ENCODE data around the gene CBR1. TPM values are rescaled to one million over a fixed set of nuclear protein-coding genes. Genes with fewer than 3 reads are reported as not detected.

CBR1 gene
- total and polyA plus RNA-seq, 9 donors, result 10.9 to 27.6 (median 26.1) TPM

DNA sequence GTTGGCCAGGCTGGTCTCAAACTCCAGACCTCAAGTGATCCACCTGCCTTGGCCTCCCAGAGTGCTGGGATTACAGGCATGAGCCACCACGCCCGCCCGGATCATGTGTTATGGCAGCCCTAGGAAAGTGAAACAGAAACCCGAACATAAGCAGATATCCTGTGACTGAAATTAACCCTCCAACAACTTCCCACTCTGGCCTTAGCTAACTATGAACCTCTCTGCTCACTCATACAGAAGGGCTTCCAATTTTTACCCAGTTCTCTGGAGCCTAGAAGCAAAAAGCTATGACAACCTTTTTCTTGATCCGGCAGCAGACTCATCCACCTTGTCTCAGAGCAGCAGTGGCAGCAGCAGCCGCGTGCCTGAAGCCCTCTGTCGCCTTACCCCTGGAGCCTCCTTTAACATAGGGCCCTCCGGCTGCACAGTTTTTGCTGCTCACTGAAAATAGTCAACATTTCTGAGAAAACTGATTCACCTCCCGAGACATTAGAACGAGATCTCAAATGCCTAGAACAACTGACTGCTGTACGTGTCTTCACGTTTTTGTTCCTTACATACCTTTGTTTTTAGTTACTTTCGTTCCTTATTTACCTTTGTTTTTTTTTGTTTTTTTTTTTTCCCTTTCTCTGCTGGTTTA lies 9.3 kb downstream of the CBR1 start:
- DNase-seq, result peak; percentile 34
- no peaks in the 10 kb centered on the region for H3K36me3 ChIP-seq (ENCODE audit: control insufficient read depth, insufficient read depth, low read length)
- H3K4me1 ChIP-seq (ENCODE audit: control insufficient read depth, insufficient read depth, low read length), result peaks cover 3% of the 10 kb centered on the region
- H3K27ac ChIP-seq (ENCODE audit: low read length), result no peak overlapping the region
- H3K4me3 ChIP-seq (ENCODE audit: low read length), result no peak overlapping the region
- WGBS (ENCODE audit: insufficient coverage), result 67% methylated on average over 13 of the region's 14 CpGs
- H3K9me3 ChIP-seq (replicated peaks; ENCODE audit: control insufficient read depth, low read depth, low read length), result peaks cover 2% of the 10 kb centered on the region
- peaks cover 2% of the 10 kb centered on the region for H3K27me3 ChIP-seq (ENCODE audit: control insufficient read depth, insufficient read depth, low read length)

- H3K9me3 ChIP-seq (replicated peaks; ENCODE audit: control insufficient read depth, low read depth, low read length), result peaks cover 2% of the 10 kb centered on the region
- H3K4me1 ChIP-seq (ENCODE audit: control insufficient read depth, insufficient read depth, low read length), result peaks cover 3% of the 10 kb centered on the region
- H3K27me3 ChIP-seq (ENCODE audit: control insufficient read depth, insufficient read depth, low read length), result peaks cover 2% of the 10 kb centered on the region
- no peak for DNase-seq
- H3K4me3 ChIP-seq (ENCODE audit: low read length), result no peak overlapping the region
- H3K27ac ChIP-seq (ENCODE audit: low read length), result no peak overlapping the region
- 63% methylated on average over 3 of the region's 8 CpGs for WGBS (ENCODE audit: insufficient coverage)
- no peaks in the 10 kb centered on the region for H3K36me3 ChIP-seq (ENCODE audit: control insufficient read depth, insufficient read depth, low read length)
Observed at GRCh38 chr21:36079671-36080070, 9.8 kb downstream of the CBR1 start.

- peaks cover 3% of the 10 kb centered on the region for H3K4me1 ChIP-seq (ENCODE audit: control insufficient read depth, insufficient read depth, low read length)
- WGBS (ENCODE audit: insufficient coverage), result no CpG with 5 or more reads among the region's 1 CpG
- peaks cover 2% of the 10 kb centered on the region for H3K27me3 ChIP-seq (ENCODE audit: control insufficient read depth, insufficient read depth, low read length)
- DNase-seq, result no peak
- no peaks in the 10 kb centered on the region for H3K36me3 ChIP-seq (ENCODE audit: control insufficient read depth, insufficient read depth, low read length)
- peaks cover 2% of the 10 kb centered on the region for H3K9me3 ChIP-seq (replicated peaks; ENCODE audit: control insufficient read depth, low read depth, low read length)
- no peak overlapping the region for H3K27ac ChIP-seq (ENCODE audit: low read length)
- H3K4me3 ChIP-seq (ENCODE audit: low read length), result no peak overlapping the region
Observed at GRCh38 chr21:36080386-36080785, 10.6 kb downstream of the CBR1 start.

DNA sequence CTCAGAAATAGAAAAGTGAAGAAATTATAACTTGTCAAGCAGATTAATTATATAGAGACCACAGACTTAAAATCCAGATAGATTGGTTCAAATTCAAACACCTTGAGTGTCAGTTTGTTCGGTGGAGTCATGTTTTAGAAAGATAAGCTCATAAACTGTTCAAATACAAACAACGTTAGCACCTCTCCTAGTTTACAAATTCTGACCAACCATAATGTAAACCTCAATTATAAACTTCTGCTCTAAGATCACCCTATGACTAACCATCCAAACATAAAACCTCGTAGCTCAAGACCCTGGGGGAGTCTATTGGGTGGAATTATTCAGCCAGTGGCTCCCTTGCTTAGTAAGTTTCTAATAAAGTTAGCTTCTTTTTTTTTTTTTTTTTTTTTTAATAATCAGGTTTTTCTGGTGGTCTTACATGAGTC lies 12.4 kb downstream of the CBR1 start:
- Histone ChIP-seq H3K27me3 (ENCODE audit: control insufficient read depth, insufficient read depth, low read length) (peaks cover 2% of the 10 kb centered on the region), H3K4me1 (ENCODE audit: control insufficient read depth, insufficient read depth, low read length) (peaks cover 5% of the 10 kb centered on the region), H3K9me3 (replicated peaks; ENCODE audit: control insufficient read depth, low read depth, low read length) (peaks cover 2% of the 10 kb centered on the region), H3K27ac (ENCODE audit: low read length) (no peak overlapping the region), H3K36me3 (ENCODE audit: control insufficient read depth, insufficient read depth, low read length) (no peaks in the 10 kb centered on the region), H3K4me3 (ENCODE audit: low read length) (no peak overlapping the region)
- DNase-seq, result no peak
- no CpG with 5 or more reads among the region's 3 CpGs for WGBS (ENCODE audit: insufficient coverage)

GRCh38 chr21:36087362-36088138 lies 17.7 kb downstream of the CBR1 start:
- DNase-seq, result peak; percentile 66
- WGBS (ENCODE audit: insufficient coverage), result 58% methylated on average over 3 of the region's 6 CpGs
- Histone ChIP-seq H3K4me1 (ENCODE audit: control insufficient read depth, insufficient read depth, low read length) (peaks cover 10% of the 10 kb centered on the region), H3K4me3 (ENCODE audit: low read length) (no peak overlapping the region), H3K9me3 (replicated peaks; ENCODE audit: control insufficient read depth, low read depth, low read length) (no peaks in the 10 kb centered on the region), H3K36me3 (ENCODE audit: control insufficient read depth, insufficient read depth, low read length) (no peaks in the 10 kb centered on the region), H3K27ac (ENCODE audit: low read length) (peak overlapping the region; percentile 50), H3K27me3 (ENCODE audit: control insufficient read depth, insufficient read depth, low read length) (no peaks in the 10 kb centered on the region)

- no peak for DNase-seq
- H3K27ac ChIP-seq (ENCODE audit: low read length), result no peak overlapping the region
- H3K4me3 ChIP-seq (ENCODE audit: low read length), result no peak overlapping the region
- WGBS (ENCODE audit: insufficient coverage), result no CpG with 5 or more reads among the region's 3 CpGs
- no peaks in the 10 kb centered on the region for H3K36me3 ChIP-seq (ENCODE audit: control insufficient read depth, insufficient read depth, low read length)
- peaks cover 14% of the 10 kb centered on the region for H3K9me3 ChIP-seq (replicated peaks; ENCODE audit: control insufficient read depth, low read depth, low read length)
- no peaks in the 10 kb centered on the region for H3K27me3 ChIP-seq (ENCODE audit: control insufficient read depth, insufficient read depth, low read length)
- H3K4me1 ChIP-seq (ENCODE audit: control insufficient read depth, insufficient read depth, low read length), result peaks cover 10% of the 10 kb centered on the region
Observed at GRCh38 chr21:36089946-36090345, 20.1 kb downstream of the CBR1 start.

DNA sequence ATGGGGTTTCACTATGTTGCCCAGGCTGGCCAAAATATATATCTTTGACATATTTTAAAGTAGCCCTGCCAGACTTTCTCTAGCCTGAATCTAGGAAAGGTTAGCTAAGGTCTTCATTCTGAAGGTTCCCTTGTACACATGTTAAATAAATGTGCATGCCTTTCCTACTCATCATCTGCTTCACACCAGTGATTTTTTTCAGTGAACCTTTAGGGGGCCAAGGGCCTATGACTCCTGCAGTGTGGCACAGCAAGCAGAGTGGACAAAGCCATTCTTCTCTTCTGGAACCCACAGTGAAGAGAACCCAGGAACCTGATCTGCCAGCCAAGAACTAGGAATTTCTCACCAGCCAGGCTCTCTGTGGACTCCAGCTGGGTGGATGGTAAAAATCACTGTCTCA lies 22.9 kb downstream of the CBR1 start:
- H3K36me3 ChIP-seq (ENCODE audit: control insufficient read depth, insufficient read depth, low read length), result no peaks in the 10 kb centered on the region
- peaks cover 14% of the 10 kb centered on the region for H3K9me3 ChIP-seq (replicated peaks; ENCODE audit: control insufficient read depth, low read depth, low read length)
- H3K27ac ChIP-seq (ENCODE audit: low read length), result no peak overlapping the region
- no peak for DNase-seq
- no peak overlapping the region for H3K4me3 ChIP-seq (ENCODE audit: low read length)
- peaks cover 4% of the 10 kb centered on the region for H3K4me1 ChIP-seq (ENCODE audit: control insufficient read depth, insufficient read depth, low read length)
- H3K27me3 ChIP-seq (ENCODE audit: control insufficient read depth, insufficient read depth, low read length), result no peaks in the 10 kb centered on the region

GRCh38 chr21:36093512-36093911 lies 23.7 kb downstream of the CBR1 start:
- peaks cover 14% of the 10 kb centered on the region for H3K9me3 ChIP-seq (replicated peaks; ENCODE audit: control insufficient read depth, low read depth, low read length)
- H3K36me3 ChIP-seq (ENCODE audit: control insufficient read depth, insufficient read depth, low read length), result no peaks in the 10 kb centered on the region
- H3K27me3 ChIP-seq (ENCODE audit: control insufficient read depth, insufficient read depth, low read length), result no peaks in the 10 kb centered on the region
- no peaks in the 10 kb centered on the region for H3K4me1 ChIP-seq (ENCODE audit: control insufficient read depth, insufficient read depth, low read length)
- H3K27ac ChIP-seq (ENCODE audit: low read length), result no peak overlapping the region
- no peak for DNase-seq
- no peak overlapping the region for H3K4me3 ChIP-seq (ENCODE audit: low read length)
- 83% methylated on average over 1 of the region's 1 CpG for WGBS (ENCODE audit: insufficient coverage)

- Histone ChIP-seq H3K27me3 (ENCODE audit: control insufficient read depth, insufficient read depth, low read length) (peaks cover 10% of the 10 kb centered on the region), H3K4me1 (ENCODE audit: control insufficient read depth, insufficient read depth, low read length) (no peaks in the 10 kb centered on the region), H3K27ac (ENCODE audit: low read length) (no peak overlapping the region), H3K9me3 (replicated peaks; ENCODE audit: control insufficient read depth, low read depth, low read length) (peaks cover 14% of the 10 kb centered on the region), H3K4me3 (ENCODE audit: low read length) (no peak overlapping the region), H3K36me3 (ENCODE audit: control insufficient read depth, insufficient read depth, low read length) (no peaks in the 10 kb centered on the region)
- no peak for DNase-seq
- 11% methylated on average over 1 of the region's 1 CpG for WGBS (ENCODE audit: insufficient coverage)
Observed at GRCh38 chr21:36096398-36097290, 26.8 kb downstream of the CBR1 start.

All from muscle of leg (tissue), 11 donors.